Testis (tissue), 3 donors: ENCODE results near the gene ERBB2. TPM values are rescaled to one million over a fixed set of nuclear protein-coding genes. Genes with fewer than 3 reads are reported as not detected.
"Not testable (repeated sequence)": the region's sequence is repeated elsewhere in the genome, so short reads cannot be mapped to it uniquely, and the experiment has no call there.

Experiments used
- DNase-seq: peaks from one replicate; pipeline ENCODE4 v3.0.0-alpha.2; 2019
- H3K27ac ChIP-seq, 2 donors: fragments of 200-600 bp; sonication (generic); one replicate each; pipeline ENCODE4 v1.5.1; 2019
- H3K27me3 ChIP-seq: fragments of 200-600 bp; sonication (generic); one replicate; pipeline ENCODE4 v1.5.1; 2019
- H3K36me3 ChIP-seq: fragments of 200-600 bp; sonication (generic); one replicate; pipeline ENCODE4 v1.5.1; 2017; ENCODE audit warnings: low read depth; ENCODE audit errors: missing control alignments
- H3K4me1 ChIP-seq: fragments of 200-600 bp; sonication (generic); one replicate; pipeline ENCODE4 v1.5.1; 2019
- H3K4me3 ChIP-seq, 2 donors: fragments of 200-600 bp; sonication (generic); one replicate each; pipeline ENCODE4 v1.5.1; 2017 to 2019
- H3K9me3 ChIP-seq: fragments of 200-600 bp; sonication (generic); one replicate; pipeline ENCODE4 v1.5.1; 2017
- POLR2A ChIP-seq: fragments of 450-650 bp; IDR thresholded peaks from one replicate; pipeline ENCODE4 v1.6.1; 2017; ENCODE audit warnings: antibody characterized with exemption, mild to moderate bottlenecking, moderate library complexity
- WGBS, 2 donors: methylation state at CpG; one replicate each; pipeline ENCODE4 v1.1.5; 2018; 5-methylcytosine and 5-hydroxymethylcytosine counted together
- intact Hi-C: fragments of 100-400 bp; cut with DNase I; formaldehyde crosslinking; loops from one replicate; pipeline ENCODE4 v1.15.1; 2023; ENCODE audit warnings: low total_unique reads
- polyA plus RNA-seq: library from polyadenylated mRNA; stranded (reverse); fragments of 350-450 nt; fragmentation: Illumina TruSeq; extraction: RNeasy Lipid Tissue Mini Kit (QIAGEN cat#74804); gene quantifications from one replicate; pipeline ENCODE4 v1.2.3, GENCODE V29; 2014; ENCODE audit warnings: low read depth, low replicate concordance; ENCODE audit not compliant: insufficient read depth
- total RNA-seq, 2 donors: library from RNA; depleted of rRNA; stranded (reverse); fragments of >200 nt; gene quantifications; one replicate each; pipeline ENCODE4 v1.2.3, GENCODE V29; 2016
- TF ChIP-seq, protein P1 (sequence below), 3 experiments: fragments of 450-650 bp in 2 of 3; fragments of 200-600 bp in 1 of 3; sonication (generic) in 1 of 3; IDR thresholded peaks; one replicate each; pipeline ENCODE4 v1.5.1; 2016 to 2019; ENCODE audit warnings: antibody characterized with exemption in 3 of 3, mild to moderate bottlenecking in 2 of 3, moderate library complexity in 1 of 3

Gene ERBB2
- total and polyA plus RNA-seq, 3 donors from 2014 or later = 32.1 to 40.0 (median 32.1) TPM

DNA sequence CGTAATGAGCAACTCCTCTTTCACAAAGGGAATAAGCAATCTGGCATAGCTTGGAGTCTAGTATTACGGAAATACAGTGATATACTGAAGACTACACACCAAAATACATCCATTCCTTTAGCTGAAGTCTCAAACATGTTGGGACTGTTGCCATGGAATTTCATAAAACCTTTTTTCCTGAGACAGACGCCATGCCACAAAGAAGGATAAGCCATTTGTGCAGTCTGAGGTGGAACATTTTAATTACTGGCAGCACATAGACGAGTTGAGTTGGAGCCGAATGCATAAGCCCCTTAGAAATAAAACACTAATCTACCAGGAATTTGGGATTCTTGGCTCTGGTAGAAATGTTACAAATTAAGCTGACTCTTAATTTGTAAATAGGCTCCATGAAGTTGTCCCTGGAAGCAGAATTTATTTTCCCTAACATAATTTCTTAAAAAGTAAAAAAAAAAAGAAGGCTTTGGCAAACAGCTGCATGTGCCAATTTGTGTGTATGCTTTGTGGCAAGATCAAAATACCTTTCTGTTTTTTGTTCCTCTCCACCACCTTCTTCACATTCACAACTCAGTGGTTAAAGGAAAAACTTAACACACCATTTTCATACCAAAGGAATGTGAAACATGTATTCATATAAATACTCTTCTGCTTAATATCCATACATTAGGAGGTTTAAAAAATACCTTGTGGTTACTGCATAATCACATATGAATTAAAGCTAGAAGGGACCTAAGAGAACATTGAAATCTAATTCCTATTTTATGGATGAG is 63.4 kb downstream of the ERBB2 start:
- WGBS, 2 donors = 63 to 64% methylated on average over 5 of the region's 5 CpGs
- no peak overlapping the region for H3K27ac ChIP-seq
- no peaks in the 10 kb centered on the region for H3K9me3 ChIP-seq
- H3K27me3 ChIP-seq = no peaks in the 10 kb centered on the region
- DNase-seq = no peak
- TF ChIP-seq, protein P1, sequence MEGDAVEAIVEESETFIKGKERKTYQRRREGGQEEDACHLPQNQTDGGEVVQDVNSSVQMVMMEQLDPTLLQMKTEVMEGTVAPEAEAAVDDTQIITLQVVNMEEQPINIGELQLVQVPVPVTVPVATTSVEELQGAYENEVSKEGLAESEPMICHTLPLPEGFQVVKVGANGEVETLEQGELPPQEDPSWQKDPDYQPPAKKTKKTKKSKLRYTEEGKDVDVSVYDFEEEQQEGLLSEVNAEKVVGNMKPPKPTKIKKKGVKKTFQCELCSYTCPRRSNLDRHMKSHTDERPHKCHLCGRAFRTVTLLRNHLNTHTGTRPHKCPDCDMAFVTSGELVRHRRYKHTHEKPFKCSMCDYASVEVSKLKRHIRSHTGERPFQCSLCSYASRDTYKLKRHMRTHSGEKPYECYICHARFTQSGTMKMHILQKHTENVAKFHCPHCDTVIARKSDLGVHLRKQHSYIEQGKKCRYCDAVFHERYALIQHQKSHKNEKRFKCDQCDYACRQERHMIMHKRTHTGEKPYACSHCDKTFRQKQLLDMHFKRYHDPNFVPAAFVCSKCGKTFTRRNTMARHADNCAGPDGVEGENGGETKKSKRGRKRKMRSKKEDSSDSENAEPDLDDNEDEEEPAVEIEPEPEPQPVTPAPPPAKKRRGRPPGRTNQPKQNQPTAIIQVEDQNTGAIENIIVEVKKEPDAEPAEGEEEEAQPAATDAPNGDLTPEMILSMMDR (IDR thresholded peaks at IDR 0.05) = no peak
- no peak for TF ChIP-seq POLR2A
- no peaks in the 10 kb centered on the region for H3K4me1 ChIP-seq
- no peaks in the 10 kb centered on the region for H3K36me3 ChIP-seq
- no peak overlapping the region for H3K4me3 ChIP-seq
- intact Hi-C loops = no loop called here

DNA sequence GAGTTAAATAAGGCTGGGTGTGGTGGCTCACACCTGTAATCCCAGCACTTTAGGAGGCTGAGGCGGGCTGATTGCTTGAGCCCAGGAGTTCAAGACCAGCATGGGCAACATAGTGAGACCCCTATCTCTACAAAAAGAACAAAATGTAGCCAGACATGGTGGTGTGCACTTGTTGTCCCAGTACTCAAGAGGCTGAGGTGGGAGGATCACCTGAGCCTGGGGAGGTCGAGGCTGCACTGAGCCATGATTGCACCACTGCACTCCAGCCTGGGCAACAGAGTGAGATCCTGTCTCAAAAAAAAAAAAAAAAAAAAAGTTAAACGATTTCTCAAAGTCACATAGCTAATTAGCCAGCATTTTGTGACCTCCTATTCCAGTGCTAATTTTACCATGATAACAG is 64.3 kb downstream of the ERBB2 start:
- WGBS, 2 donors = 75 to 83% methylated on average over 3 of the region's 3 CpGs

DNA sequence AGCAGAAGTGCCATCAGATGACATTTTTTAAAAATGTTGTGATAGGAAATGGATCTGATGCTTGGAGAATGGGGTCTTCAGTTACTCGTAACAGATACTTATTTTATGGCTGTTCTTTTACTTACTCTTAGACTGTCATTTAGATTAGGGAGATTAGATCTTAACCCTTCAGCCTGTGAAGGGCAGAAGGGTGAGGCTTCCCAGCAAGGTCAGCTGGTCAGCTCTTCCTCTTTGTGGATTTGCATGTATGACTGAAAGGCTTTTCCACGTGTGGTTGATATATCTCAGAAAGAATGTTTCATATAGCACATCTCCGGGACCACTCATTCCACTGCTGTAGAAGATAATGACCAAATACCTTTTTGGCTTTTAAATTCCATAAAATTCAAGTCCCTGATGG is 65.3 kb downstream of the ERBB2 start:
- intact Hi-C loops = no loop called here
- no peaks in the 10 kb centered on the region for H3K27me3 ChIP-seq
- no peaks in the 10 kb centered on the region for H3K9me3 ChIP-seq
- TF ChIP-seq POLR2A = no peak
- TF ChIP-seq, protein P1 (IDR thresholded peaks at IDR 0.05) = no peak
- WGBS, 2 donors = 54 to 75% methylated on average over 3 of the region's 3 CpGs
- no peaks in the 10 kb centered on the region for H3K4me1 ChIP-seq
- no peaks in the 10 kb centered on the region for H3K36me3 ChIP-seq
- DNase-seq = no peak
- no peak overlapping the region for H3K4me3 ChIP-seq
- H3K27ac ChIP-seq = no peak overlapping the region

More for the DNA sequence above, 64.3 kb downstream of the ERBB2 start:
- H3K4me1 ChIP-seq, H3K27me3 ChIP-seq, H3K27ac ChIP-seq, H3K36me3 ChIP-seq, H3K4me3 ChIP-seq, DNase-seq, H3K9me3 ChIP-seq, intact Hi-C loops: not testable (repeated sequence)

DNA sequence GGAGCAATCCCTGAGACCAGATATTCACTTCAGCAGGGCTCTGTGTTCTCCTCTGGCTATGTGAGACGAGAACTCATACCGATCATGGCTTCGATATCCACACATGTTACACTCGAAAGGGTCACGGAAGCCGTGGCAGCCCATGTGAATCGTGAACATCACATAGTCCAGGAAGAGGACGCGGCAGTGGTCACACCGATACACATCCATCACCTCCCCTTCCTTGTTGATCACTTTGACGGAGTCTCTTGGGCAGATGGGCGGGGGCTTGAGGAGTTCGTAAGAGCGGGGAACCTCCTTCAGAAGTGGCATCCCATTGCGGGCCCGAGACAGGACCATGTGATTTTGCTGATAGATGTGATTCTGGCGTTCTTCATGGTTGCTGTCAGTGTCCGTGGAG is 65.9 kb downstream of the ERBB2 start:
- WGBS, 2 donors = 96% methylated on average over 8 to 18 of the region's 18 CpGs
- Histone ChIP-seq H3K27me3 (no peaks in the 10 kb centered on the region), H3K27ac (no peak overlapping the region), H3K9me3 (no peaks in the 10 kb centered on the region), H3K36me3 (no peaks in the 10 kb centered on the region), H3K4me1 (no peaks in the 10 kb centered on the region), H3K4me3 (no peak overlapping the region)
- DNase-seq = no peak
- intact Hi-C loops = no loop called here
- TF ChIP-seq, protein P1 (IDR thresholded peaks at IDR 0.05) = no peak
- no peak for TF ChIP-seq POLR2A

DNA sequence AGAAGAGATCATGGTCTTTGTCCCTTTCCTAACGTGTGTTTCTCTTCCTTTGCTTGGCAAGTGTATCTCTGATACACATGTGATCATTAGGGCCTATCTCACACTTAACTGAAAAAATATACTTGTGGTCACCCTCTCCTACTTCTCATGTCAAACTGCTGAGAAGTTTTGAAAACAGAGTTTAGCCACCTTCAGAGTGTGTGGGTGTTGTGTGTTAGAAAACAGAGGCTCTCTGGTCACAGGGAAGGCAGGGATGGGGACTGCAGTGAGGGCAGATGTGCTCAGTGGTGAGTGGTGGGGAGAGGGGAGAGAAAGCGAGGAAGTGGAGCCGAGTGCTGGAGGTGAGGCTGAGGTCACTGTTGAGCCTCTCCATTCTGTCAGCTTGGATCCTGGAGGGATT is 67.3 kb downstream of the ERBB2 start:
- H3K4me1 ChIP-seq = no peaks in the 10 kb centered on the region
- H3K27me3 ChIP-seq = no peaks in the 10 kb centered on the region
- DNase-seq = no peak
- no peaks in the 10 kb centered on the region for H3K9me3 ChIP-seq
- TF ChIP-seq POLR2A = no peak
- TF ChIP-seq, protein P1 (IDR thresholded peaks at IDR 0.05) = no peak
- no peak overlapping the region for H3K27ac ChIP-seq
- H3K4me3 ChIP-seq = no peak overlapping the region
- WGBS, 2 donors = 72 to 75% methylated on average over 3 of the region's 3 CpGs
- H3K36me3 ChIP-seq = no peaks in the 10 kb centered on the region
- intact Hi-C loops = no loop called here
